ENCODE data around the gene HES7. TPM values are rescaled to one million over a fixed set of nuclear protein-coding genes. Genes with fewer than 3 reads are reported as not detected.

The HES7 gene
- total and polyA plus RNA-seq, 4 donors: not detected

DNA sequence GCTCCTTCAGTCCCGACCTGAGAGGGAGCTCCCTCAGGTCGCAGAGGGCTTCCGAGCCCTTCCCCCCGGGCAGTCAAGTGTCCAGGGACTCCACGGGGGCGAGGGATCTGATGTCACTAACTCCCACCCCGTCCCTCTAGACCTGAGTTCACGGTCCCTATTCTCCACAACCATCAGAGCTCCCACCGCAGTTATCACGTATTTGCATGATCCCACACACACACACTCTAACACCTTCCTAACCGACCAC is 32.0 kb upstream of the HES7 start:
- Histone ChIP-seq H3K36me3 (ENCODE audit: control insufficient read depth in 4 of 4, insufficient read depth in 3 of 4, low read depth in 1 of 4, low read length in 3 of 4) (peaks cover 0 to 8% (median 5%) of the 10 kb centered on the region in 4 donors), H3K4me1 (ENCODE audit: control insufficient read depth in 4 of 4, insufficient read depth in 4 of 4, low read length in 3 of 4) (peaks cover 12 to 61% (median 40%) of the 10 kb centered on the region in 4 donors), H3K4me3 (ENCODE audit: low read depth in 1 of 3, low read length in 3 of 3) (peak overlapping the region; percentile 69 to 99 (median 89)), H3K9ac (ENCODE audit: low read depth in 1 of 2, low read length in 2 of 2) (peak overlapping the region; percentile 88 to 100), H3K27me3 (ENCODE audit: control insufficient read depth in 4 of 4, insufficient read depth in 4 of 4, low read length in 3 of 4) (no peaks in the 10 kb centered on the region), H3K9me3 (ENCODE audit: control insufficient read depth in 4 of 4, low read length in 3 of 4) (no peaks in the 10 kb centered on the region), H3K27ac (ENCODE audit: low read depth in 1 of 2, low read length in 2 of 2) (peak overlapping the region; percentile 97 to 99)
- TF ChIP-seq FOXA2 (IDR thresholded peaks at IDR 0.05): no peak
- no peak for TF ChIP-seq JUND (IDR thresholded peaks at IDR 0.05)
- TF ChIP-seq, protein P1, sequence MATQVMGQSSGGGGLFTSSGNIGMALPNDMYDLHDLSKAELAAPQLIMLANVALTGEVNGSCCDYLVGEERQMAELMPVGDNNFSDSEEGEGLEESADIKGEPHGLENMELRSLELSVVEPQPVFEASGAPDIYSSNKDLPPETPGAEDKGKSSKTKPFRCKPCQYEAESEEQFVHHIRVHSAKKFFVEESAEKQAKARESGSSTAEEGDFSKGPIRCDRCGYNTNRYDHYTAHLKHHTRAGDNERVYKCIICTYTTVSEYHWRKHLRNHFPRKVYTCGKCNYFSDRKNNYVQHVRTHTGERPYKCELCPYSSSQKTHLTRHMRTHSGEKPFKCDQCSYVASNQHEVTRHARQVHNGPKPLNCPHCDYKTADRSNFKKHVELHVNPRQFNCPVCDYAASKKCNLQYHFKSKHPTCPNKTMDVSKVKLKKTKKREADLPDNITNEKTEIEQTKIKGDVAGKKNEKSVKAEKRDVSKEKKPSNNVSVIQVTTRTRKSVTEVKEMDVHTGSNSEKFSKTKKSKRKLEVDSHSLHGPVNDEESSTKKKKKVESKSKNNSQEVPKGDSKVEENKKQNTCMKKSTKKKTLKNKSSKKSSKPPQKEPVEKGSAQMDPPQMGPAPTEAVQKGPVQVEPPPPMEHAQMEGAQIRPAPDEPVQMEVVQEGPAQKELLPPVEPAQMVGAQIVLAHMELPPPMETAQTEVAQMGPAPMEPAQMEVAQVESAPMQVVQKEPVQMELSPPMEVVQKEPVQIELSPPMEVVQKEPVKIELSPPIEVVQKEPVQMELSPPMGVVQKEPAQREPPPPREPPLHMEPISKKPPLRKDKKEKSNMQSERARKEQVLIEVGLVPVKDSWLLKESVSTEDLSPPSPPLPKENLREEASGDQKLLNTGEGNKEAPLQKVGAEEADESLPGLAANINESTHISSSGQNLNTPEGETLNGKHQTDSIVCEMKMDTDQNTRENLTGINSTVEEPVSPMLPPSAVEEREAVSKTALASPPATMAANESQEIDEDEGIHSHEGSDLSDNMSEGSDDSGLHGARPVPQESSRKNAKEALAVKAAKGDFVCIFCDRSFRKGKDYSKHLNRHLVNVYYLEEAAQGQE (IDR thresholded peaks at IDR 0.05): no peak
- TF ChIP-seq HNF4G (IDR thresholded peaks at IDR 0.05): no peak
- TF ChIP-seq, protein P2, sequence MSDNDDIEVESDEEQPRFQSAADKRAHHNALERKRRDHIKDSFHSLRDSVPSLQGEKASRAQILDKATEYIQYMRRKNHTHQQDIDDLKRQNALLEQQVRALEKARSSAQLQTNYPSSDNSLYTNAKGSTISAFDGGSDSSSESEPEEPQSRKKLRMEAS (IDR thresholded peaks at IDR 0.05): no peak
- no peak for TF ChIP-seq SP1 (IDR thresholded peaks at IDR 0.05)
- no peak for TF ChIP-seq EGR1 (IDR thresholded peaks at IDR 0.05; ENCODE audit: low read depth in 2 of 2)
- TF ChIP-seq FOXA1 (IDR thresholded peaks at IDR 0.05): no peak
- no peak for TF ChIP-seq TAF1 (conservative IDR thresholded peaks at IDR 0.05)
- TF ChIP-seq YY1 (IDR thresholded peaks at IDR 0.05): no peak
- no peak for TF ChIP-seq NR2F2 (IDR thresholded peaks at IDR 0.05)
- TF ChIP-seq HNF4A (conservative IDR thresholded peaks at IDR 0.05): no peak
- no peak for TF ChIP-seq RAD21 (IDR thresholded peaks at IDR 0.05)
- TF ChIP-seq RXRA (IDR thresholded peaks at IDR 0.05): no peak
- TF ChIP-seq, protein P3, sequence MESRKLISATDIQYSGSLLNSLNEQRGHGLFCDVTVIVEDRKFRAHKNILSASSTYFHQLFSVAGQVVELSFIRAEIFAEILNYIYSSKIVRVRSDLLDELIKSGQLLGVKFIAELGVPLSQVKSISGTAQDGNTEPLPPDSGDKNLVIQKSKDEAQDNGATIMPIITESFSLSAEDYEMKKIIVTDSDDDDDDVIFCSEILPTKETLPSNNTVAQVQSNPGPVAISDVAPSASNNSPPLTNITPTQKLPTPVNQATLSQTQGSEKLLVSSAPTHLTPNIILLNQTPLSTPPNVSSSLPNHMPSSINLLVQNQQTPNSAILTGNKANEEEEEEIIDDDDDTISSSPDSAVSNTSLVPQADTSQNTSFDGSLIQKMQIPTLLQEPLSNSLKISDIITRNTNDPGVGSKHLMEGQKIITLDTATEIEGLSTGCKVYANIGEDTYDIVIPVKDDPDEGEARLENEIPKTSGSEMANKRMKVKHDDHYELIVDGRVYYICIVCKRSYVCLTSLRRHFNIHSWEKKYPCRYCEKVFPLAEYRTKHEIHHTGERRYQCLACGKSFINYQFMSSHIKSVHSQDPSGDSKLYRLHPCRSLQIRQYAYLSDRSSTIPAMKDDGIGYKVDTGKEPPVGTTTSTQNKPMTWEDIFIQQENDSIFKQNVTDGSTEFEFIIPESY (IDR thresholded peaks at IDR 0.05): no peak
- TF ChIP-seq, protein P4, sequence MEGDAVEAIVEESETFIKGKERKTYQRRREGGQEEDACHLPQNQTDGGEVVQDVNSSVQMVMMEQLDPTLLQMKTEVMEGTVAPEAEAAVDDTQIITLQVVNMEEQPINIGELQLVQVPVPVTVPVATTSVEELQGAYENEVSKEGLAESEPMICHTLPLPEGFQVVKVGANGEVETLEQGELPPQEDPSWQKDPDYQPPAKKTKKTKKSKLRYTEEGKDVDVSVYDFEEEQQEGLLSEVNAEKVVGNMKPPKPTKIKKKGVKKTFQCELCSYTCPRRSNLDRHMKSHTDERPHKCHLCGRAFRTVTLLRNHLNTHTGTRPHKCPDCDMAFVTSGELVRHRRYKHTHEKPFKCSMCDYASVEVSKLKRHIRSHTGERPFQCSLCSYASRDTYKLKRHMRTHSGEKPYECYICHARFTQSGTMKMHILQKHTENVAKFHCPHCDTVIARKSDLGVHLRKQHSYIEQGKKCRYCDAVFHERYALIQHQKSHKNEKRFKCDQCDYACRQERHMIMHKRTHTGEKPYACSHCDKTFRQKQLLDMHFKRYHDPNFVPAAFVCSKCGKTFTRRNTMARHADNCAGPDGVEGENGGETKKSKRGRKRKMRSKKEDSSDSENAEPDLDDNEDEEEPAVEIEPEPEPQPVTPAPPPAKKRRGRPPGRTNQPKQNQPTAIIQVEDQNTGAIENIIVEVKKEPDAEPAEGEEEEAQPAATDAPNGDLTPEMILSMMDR (IDR thresholded peaks at IDR 0.05; ENCODE audit: low read depth, low read length, missing input control): no peak
- TF ChIP-seq, protein P5, sequence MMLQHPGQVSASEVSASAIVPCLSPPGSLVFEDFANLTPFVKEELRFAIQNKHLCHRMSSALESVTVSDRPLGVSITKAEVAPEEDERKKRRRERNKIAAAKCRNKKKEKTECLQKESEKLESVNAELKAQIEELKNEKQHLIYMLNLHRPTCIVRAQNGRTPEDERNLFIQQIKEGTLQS (IDR thresholded peaks at IDR 0.05): no peak
- no peak for TF ChIP-seq GABPA (IDR thresholded peaks at IDR 0.05 in 1 of 2, conservative IDR thresholded peaks at IDR 0.05 in 1 of 2)
- no peak for DNase-seq (ENCODE audit: low spot score)
- WGBS: under 1% methylated on average over 11 of the region's 11 CpGs
